ENCODE data around the gene GPR62.
"Not testable (repeated sequence)": the region's sequence is repeated elsewhere in the genome, so short reads cannot be mapped to it uniquely, and the experiment has no call there.

GPR62 gene

DNA sequence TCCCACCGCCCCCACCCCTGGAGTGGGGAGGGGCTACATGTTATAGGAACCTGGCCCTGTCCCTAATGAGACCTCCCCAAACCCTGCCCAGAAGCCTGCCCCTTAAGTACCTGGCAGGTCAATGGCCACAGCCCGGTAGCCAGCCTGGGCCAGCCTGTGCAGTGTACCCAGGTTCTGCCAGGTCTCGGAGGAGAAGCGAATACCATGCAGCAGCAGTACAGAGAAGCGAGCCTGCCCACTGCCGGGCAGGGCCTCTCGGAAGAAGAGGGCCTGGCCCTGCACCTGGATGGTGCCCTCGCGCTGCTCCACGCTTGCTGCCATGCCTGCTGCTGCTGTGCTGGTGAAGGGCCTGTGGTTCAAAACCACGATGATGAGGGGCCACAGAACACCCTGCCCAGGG is 16.2 kb downstream of the GPR62 start:
- FAIRE-seq, result no peak

DNA sequence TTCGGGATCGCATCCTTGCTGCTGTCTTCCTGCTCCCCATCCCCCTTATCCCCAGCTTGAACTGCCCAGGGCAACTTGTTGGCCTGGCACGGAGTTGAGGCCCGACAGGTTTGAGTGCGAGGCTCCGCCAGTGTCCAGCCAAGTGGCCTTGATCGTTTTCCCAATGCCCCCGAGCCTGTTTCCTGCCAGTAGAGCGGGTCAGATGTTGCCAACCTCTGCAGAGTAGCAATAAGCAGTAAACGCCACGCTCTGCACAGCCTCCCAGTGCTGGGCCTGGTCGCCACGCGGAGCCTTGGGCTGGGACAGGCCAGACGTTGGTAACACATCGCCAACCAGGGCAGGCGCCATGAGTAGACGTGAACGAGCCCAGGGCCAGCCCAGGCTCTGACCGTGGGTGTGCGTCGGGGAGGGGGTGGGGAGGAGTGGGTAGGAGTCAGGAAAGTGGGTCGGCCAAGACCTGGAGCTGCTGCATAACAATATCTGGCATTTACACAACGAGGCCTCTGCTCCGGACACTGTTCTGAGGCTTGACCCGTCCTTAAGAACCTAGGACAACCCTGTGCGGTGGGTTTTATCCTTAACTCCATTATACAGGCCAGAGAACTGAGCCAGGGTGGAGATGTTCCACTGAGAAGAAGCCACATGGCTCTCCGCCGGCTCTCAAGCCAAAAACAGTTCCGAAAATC is 19.2 kb downstream of the GPR62 start:
- FAIRE-seq, result no peak

DNA sequence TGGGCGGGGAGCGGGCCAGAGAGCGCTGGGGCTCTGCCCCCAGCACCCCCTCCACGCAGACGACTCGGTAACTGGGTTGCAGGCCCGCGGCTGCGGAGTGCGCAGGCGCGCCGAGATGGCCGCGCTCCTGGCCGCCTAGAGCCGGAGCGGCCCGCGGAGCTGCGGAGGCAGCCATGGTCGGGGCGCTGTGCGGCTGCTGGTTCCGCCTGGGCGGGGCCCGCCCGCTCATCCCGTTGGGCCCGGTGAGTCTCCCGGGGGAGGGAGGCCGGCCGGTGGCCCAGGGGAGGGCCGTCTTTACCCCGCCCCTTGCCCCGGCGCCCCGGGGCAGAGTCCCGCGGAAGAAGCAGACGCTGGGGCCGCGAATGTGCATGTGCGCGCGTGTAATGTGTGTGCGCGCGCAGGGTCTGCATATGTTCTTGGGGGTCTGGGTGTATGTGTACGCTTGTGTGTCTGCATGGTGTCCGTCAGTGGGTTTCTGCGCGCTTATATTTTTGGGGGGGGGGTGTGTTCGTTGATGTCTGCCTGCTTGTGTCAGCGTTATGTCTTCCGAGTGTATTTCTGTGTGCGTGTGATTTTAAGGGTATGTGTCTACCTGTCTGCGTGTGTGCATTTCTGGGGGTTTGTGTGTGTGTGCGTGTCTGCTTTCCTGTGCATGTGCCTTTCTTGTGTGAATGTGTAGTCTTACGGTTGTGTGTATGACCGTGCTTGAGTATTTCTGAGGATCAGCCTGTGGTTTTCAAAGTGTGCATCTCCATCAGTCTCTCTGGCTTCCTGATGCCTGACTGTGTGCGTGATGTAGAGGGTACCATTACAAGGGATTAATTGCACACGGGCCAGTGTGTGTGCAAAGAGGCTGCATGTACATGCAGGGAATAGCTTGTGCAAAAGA is 20.0 kb downstream of the GPR62 start, which contains the start of gene ABHD14A:
ABHD14A (plus strand) TSS at position 102 of the 889 bp plus-strand sequence; CDS start at position 174, 72 bp downstream.
- FAIRE-seq, result no peak

- FAIRE-seq, result no peak
Measured at GRCh38 chr3:51975852-51976549, 20.8 kb downstream of the GPR62 start.

- no peak for FAIRE-seq
Measured at GRCh38 chr3:51977446-51978142, 22.4 kb downstream of the GPR62 start.

DNA sequence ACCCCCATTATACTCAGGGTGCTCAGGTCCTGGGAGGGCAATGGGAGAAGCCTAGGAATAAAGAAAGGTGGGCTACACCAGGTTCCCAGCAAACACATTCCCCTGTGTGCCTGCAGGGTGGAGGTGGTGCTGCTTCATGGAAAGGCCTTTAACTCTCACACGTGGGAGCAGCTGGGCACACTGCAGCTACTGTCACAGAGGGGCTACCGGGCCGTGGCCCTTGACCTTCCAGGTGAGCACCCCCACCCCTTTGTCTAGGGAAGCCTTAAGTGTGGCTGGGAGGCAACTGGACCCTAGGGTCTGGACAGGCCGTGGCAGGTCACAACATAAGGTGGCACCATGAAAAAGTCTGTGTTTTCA is 22.9 kb downstream of the GPR62 start:
- no peak for FAIRE-seq

- FAIRE-seq, result no peak
Measured at GRCh38 chr3:51980253-51980652, 25.1 kb downstream of the GPR62 start.

- FAIRE-seq, result no peak
Measured at GRCh38 chr3:51982352-51982837, 27.2 kb downstream of the GPR62 start.

GRCh38 chr3:51982838-51983577 is 27.8 kb downstream of the GPR62 start, which contains the start of gene ACY1:
TSS of gene ACY1 (plus strand) at chr3:51983535. CDS start at chr3:51984065, 530 bp downstream.
- FAIRE-seq, result no peak

GRCh38 chr3:51983578-51984268 is 28.5 kb downstream of the GPR62 start:
- FAIRE-seq, result no peak

DNA sequence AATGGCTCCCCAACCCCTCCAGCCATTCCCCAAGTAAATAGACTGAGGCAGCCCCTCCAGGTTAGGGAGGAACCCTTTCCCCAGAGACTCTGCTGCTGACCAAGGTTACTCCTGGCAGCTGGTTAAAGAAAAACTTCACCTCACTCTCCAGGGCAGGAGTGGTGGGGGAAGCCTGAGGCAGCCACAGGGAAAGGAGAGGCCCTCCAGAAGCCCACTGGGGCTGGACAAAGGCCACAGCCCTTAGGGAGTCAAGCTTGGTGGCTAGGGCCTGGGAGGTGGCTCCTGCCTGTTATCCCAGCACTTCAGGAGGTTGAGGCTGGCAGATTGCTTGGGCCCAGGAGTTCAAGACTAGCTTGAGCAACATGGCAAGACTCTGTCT is 29.1 kb downstream of the GPR62 start:
- no peak for FAIRE-seq

DNA sequence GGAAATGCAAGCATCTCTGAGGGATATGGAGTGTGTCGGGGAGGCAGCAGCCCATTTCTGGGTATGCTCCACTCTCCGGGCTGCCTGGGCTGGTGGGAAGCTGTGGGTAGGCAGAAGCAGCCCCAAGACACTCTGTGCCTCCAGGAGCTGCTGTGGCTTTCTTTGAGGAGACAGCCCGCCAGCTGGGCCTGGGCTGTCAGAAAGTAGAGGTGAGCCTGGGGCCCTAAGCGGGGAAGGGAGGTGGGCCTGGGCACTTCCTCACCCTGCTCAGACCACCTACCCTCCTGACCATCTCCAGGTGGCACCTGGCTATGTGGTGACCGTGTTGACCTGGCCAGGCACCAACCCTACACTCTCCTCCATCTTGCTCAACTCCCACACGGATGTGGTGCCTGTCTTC is 29.9 kb downstream of the GPR62 start:
- FAIRE-seq, result no peak

GRCh38 chr3:51986010-51986947 is 31.1 kb downstream of the GPR62 start:
- no peak for FAIRE-seq

GRCh38 chr3:51987568-51987967 is 32.4 kb downstream of the GPR62 start:
- no peak for FAIRE-seq

DNA sequence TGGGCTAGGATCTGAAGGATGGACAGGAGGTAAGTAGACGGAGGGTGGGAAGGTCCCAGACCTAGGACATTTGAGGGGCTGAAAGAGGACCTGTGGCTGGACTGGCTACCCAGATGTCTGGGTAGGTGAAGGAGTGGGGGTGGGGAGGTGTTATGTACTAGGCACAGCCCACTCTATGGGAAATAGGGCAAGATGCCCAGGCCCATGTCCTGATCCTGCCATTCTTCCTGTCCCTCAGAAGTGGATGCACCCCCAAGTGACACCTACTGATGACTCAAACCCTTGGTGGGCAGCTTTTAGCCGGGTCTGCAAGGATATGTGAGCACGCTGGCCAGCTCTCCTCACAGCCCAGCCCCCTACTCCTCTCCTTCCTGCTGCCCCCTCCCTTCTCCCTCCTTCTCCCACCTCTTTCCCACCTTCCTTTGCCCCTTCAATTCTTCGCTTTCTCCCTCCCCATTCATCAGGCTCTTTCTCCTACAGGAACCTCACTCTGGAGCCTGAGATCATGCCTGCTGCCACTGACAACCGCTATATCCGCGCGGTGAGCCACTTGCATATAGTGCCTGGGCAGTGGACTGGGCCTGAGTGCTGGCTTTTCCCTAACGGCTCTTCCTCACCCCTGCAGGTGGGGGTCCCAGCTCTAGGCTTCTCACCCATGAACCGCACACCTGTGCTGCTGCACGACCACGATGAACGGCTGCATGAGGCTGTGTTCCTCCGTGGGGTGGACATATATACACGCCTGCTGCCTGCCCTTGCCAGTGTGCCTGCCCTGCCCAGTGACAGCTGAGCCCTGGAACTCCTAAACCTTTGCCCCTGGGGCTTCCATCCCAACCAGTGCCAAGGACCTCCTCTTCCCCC is 33.3 kb downstream of the GPR62 start:
- FAIRE-seq, result no peak

DNA sequence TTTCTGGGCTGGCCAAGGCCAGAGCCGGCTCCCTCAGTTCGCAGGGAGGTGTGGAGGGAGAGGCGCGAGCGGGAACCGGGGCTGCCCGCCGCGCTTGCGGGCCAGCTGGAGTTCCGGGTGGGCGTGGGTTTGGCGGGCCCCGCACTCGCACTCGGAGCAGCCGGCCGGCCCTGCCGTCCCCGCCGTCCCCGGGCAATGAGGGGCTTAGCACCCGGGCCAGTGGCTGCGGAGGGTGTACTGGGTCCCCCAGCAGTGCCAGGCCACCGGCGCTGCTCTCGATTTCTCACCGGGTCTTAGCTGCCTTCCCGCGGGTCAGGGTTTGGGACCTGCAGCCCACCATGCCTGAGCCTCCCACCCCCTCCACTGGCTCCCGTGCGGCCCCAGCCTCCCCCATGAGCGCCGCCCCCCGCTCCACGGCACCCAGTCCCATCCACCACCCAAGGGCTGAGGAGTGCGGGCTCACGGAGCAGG is 35.4 kb downstream of the GPR62 start:
- FAIRE-seq, result not testable (repeated sequence)

DNA sequence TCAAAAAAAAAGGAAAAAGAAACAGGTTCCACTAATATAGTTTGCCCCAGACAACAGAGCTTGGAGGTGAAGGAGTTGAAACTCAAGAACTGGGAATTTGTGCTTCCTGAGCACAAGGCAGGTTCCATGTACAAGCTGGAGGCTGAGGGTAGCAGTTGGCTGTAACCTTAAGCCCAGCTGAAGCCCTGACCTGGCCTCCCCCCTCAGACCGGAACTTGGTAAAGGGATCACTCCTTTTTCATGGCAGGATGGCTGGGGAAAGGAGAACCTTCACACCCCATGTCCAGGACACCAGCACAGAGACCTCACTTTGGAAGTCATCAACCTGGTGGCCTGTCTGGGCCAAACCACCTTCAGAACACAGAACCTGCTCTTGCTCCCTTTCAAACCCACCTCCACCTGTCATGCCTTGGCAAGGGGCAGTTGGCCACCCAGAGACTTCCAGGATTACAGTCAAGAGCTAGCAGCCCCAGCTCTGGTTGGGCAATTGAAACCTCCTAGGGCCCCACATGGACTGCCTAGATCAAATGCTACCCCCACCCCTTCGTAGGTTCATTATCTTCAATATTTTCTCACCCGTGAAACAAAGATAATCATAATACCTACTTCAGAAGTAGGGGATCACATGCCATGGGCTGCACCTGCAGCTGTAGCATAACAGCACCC is 37.0 kb downstream of the GPR62 start:
- no peak for FAIRE-seq

- not testable (repeated sequence) for FAIRE-seq
Measured at GRCh38 chr3:51993657-51994056, 38.5 kb downstream of the GPR62 start.

Data from TTC549 (cell line).